ENCODE results near the gene FGFR4. TPM values are rescaled to one million over a fixed set of nuclear protein-coding genes. Genes with fewer than 3 reads are reported as not detected.

FGFR4 gene
- total RNA-seq, 1 experiment from 2014 or later = 105 TPM

- H3K4me3 ChIP-seq (ENCODE audit: insufficient read depth, low read depth, low read length) = no peak overlapping the region
- no peak for DNase-seq
- peaks cover 7% of the 10 kb centered on the region for H3K36me3 ChIP-seq (replicated peaks; ENCODE audit: control insufficient read depth, insufficient read depth, low read length)
- no peaks in the 10 kb centered on the region for H3K27me3 ChIP-seq (ENCODE audit: control insufficient read depth, insufficient read depth, low read length)
Measured at GRCh38 chr5:177146891-177147638, 60.4 kb downstream of the FGFR4 start.

Other genes starting within 250 kb of the FGFR4 start
- gene HK3, start 187.6 kb upstream of the FGFR4 start, total RNA-seq (2014; rRNA removed; shearing (Covaris generic)) = not detected in 2 replicates
- gene UIMC1, start 80.1 kb upstream of the FGFR4 start, total RNA-seq (2014; rRNA removed; shearing (Covaris generic)) = 36.0 and 44.2 TPM in 2 replicates
- gene ZNF346, start 64.2 kb upstream of the FGFR4 start, total RNA-seq (2014; rRNA removed; shearing (Covaris generic)) = 25.0 and 26.4 TPM in 2 replicates
- gene NSD1, start 46.9 kb downstream of the FGFR4 start, total RNA-seq (2014; rRNA removed; shearing (Covaris generic)) = 43.4 and 51.2 TPM in 2 replicates
- gene RAB24, start 216.8 kb downstream of the FGFR4 start, total RNA-seq (2014; rRNA removed; shearing (Covaris generic)) = 25.4 and 35.7 TPM in 2 replicates
- gene PRELID1, start 216.9 kb downstream of the FGFR4 start, total RNA-seq (2014; rRNA removed; shearing (Covaris generic)) = 360 and 469 TPM in 2 replicates
- gene MXD3, start 225.0 kb downstream of the FGFR4 start, total RNA-seq (2014; rRNA removed; shearing (Covaris generic)) = 26.4 and 27.2 TPM in 2 replicates

All from H7 (cell line).